Right atrium auricular region (tissue), 2 donors: ENCODE data around the gene ASB17. TPM values are rescaled to one million over a fixed set of nuclear protein-coding genes. Genes with fewer than 3 reads are reported as not detected.

ENCODE experiments used
- DNase-seq: peaks from one replicate; pipeline ENCODE4 v3.0.0-alpha.2; 2019; ENCODE audit warnings: low spot score
- H3K27ac ChIP-seq, 2 donors: fragments of 200-600 bp; sonication (generic); 1 replicate in 1 of 2; 2 replicates in 1 of 2; pipeline ENCODE4 v1.5.1; 2016 to 2019
- H3K27me3 ChIP-seq, 2 donors: fragments of 200-600 bp; sonication (generic); one replicate each; pipeline versions ENCODE4 v1.5.1 to v1.6.0; 2017 to 2019
- H3K36me3 ChIP-seq: fragments of 200-600 bp; sonication (generic); one replicate; pipeline ENCODE4 v1.5.1; 2016
- H3K4me1 ChIP-seq, 2 donors: fragments of 200-600 bp; sonication (generic); one replicate each; pipeline versions ENCODE4 v1.5.1 to v1.6.0; 2017 to 2019
- H3K4me3 ChIP-seq, 2 donors: fragments of 200-600 bp; sonication (generic); 1 replicate in 1 of 2; 2 replicates in 1 of 2; pipeline ENCODE4 v1.5.1; 2017 to 2019; ENCODE audit warnings: mild to moderate bottlenecking in 1 of 2, moderate library complexity in 1 of 2
- H3K9me3 ChIP-seq, 2 donors: fragments of 200-600 bp; sonication (generic); one replicate each; pipeline ENCODE4 v1.5.1; 2019
- CTCF ChIP-seq, 2 donors: fragments of 200-600 bp; sonication (generic); IDR thresholded peaks; one replicate each; pipeline ENCODE4 v1.5.1; 2019; ENCODE audit warnings: antibody characterized with exemption in 2 of 2
- total RNA-seq, 2 donors: library from RNA; depleted of rRNA; stranded (reverse); fragments of >200 nt; gene quantifications; one replicate each; pipeline ENCODE4 v1.1.0, GENCODE V29; 2016

Gene ASB17
- total RNA-seq, 2 donors from 2014 or later: not detected

GRCh38 chr1:75884437-75884836, 47.8 kb downstream of the ASB17 start:
- DNase-seq: no peak

GRCh38 chr1:75879985-75880384, 52.2 kb downstream of the ASB17 start:
- TF ChIP-seq CTCF (IDR thresholded peaks at IDR 0.05): no peak
- no peak for DNase-seq
- Histone ChIP-seq H3K27me3 (no peaks in the 10 kb centered on the region), H3K27ac (no peak overlapping the region), H3K4me3 (no peak overlapping the region), H3K9me3 (no peaks in the 10 kb centered on the region), H3K36me3 (no peaks in the 10 kb centered on the region), H3K4me1 (no peaks in the 10 kb centered on the region)

More at GRCh38 chr1:75884437-75884836, 47.8 kb downstream of the ASB17 start:
- Histone ChIP-seq H3K36me3 (no peaks in the 10 kb centered on the region), H3K27me3 (no peaks in the 10 kb centered on the region), H3K9me3 (no peaks in the 10 kb centered on the region), H3K27ac (no peak overlapping the region), H3K4me1 (no peaks in the 10 kb centered on the region), H3K4me3 (no peak overlapping the region)
- TF ChIP-seq CTCF (IDR thresholded peaks at IDR 0.05): no peak

- no peak overlapping the region for H3K27ac ChIP-seq
- no peak for DNase-seq
- no peaks in the 10 kb centered on the region for H3K9me3 ChIP-seq
- H3K4me3 ChIP-seq: no peak overlapping the region
- no peaks in the 10 kb centered on the region for H3K27me3 ChIP-seq
- no peak for TF ChIP-seq CTCF (IDR thresholded peaks at IDR 0.05)
- H3K36me3 ChIP-seq: no peaks in the 10 kb centered on the region
- H3K4me1 ChIP-seq: no peaks in the 10 kb centered on the region
Observed at GRCh38 chr1:75870951-75871350, 61.3 kb downstream of the ASB17 start.

Other genes starting within 250 kb of the ASB17 start
- gene ACADM, start 207.7 kb downstream of the ASB17 start, total RNA-seq: 100 to 1,000 TPM; 101 to 178 TPM
- gene RABGGTB, start 146.1 kb downstream of the ASB17 start, total RNA-seq: 10 to 100 TPM; 38.5 to 42.2 TPM
- under 1 TPM; 0.11 to 0.12 TPM for gene MSH4, start 135.5 kb downstream of the ASB17 start, total RNA-seq
- gene ST6GALNAC3, start 142.3 kb upstream of the ASB17 start, total RNA-seq: 1 to 10 TPM; 6.8 to 9.3 TPM